ENCODE data around the gene CHRFAM7A. TPM values are rescaled to one million over a fixed set of nuclear protein-coding genes. Genes with fewer than 3 reads are reported as not detected.
"Not testable (repeated sequence)": the region's sequence is repeated elsewhere in the genome, so short reads cannot be mapped to it uniquely, and the experiment has no call there.

The CHRFAM7A gene
- total RNA-seq (0.12 and 0.63 TPM in 2 replicates), polyA plus RNA-seq (0.18 and 0.68 TPM in 2 replicates)

GRCh38 chr15:30392766-30393663, at the start of gene CHRFAM7A:
TSS of gene CHRFAM7A (minus strand) at chr15:30393540. CDS start at chr15:30383351, 10,189 bp downstream.
- H3K4me1 ChIP-seq (ENCODE audit: insufficient read depth); H3K9me3 ChIP-seq (ENCODE audit: low read depth); H3K27ac ChIP-seq; H3K36me3 ChIP-seq (replicated peaks; ENCODE audit: insufficient read depth, low read depth); H4K20me1 ChIP-seq (ENCODE audit: insufficient read depth, poor library complexity, severe bottlenecking); DNase-seq (ENCODE audit: low spot score); H3K9me2 ChIP-seq (replicated peaks; ENCODE audit: insufficient read depth); H3K27me3 ChIP-seq; H3K4me3 ChIP-seq; H2AFZ ChIP-seq; H3K79me2 ChIP-seq; H3K4me2 ChIP-seq: not testable (repeated sequence)
- no CpG with 5 or more reads among the region's 74 CpGs for WGBS (ENCODE audit: low lambda C conversion rate, missing lambda C conversion rate)

DNA sequence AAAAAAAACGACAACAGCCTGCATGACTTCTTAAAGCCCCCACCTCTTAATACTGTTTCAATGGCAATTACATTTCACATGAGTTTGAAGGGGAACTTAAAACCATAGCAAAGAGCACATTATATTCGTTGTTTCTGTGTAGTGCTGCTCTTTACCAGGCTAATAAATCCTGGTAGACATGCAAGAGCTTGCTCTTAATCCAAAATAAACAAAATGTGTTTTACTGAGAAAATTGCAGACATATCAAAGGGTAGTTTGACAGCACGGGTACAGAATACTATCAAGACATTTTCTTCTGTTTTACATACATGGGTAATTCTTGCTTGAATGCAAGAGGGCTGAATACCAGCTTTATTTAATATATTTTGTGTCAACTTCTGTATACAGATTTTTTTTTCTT, 45.0 kb upstream of the CHRFAM7A start:
- H3K27ac ChIP-seq; H3K4me1 ChIP-seq (ENCODE audit: insufficient read depth); H3K27me3 ChIP-seq; H4K20me1 ChIP-seq (ENCODE audit: insufficient read depth, poor library complexity, severe bottlenecking); H2AFZ ChIP-seq; DNase-seq (ENCODE audit: low spot score); H3K4me2 ChIP-seq; H3K79me2 ChIP-seq; H3K36me3 ChIP-seq (replicated peaks; ENCODE audit: insufficient read depth, low read depth); H3K9me2 ChIP-seq (replicated peaks; ENCODE audit: insufficient read depth); H3K4me3 ChIP-seq; H3K9me3 ChIP-seq (ENCODE audit: low read depth): not testable (repeated sequence)
- 32% methylated on average over 2 of the region's 3 CpGs for WGBS (ENCODE audit: low lambda C conversion rate, missing lambda C conversion rate)

- 94% methylated on average over 4 of the region's 5 CpGs for WGBS (ENCODE audit: low lambda C conversion rate, missing lambda C conversion rate)
- DNase-seq (ENCODE audit: low spot score); H3K79me2 ChIP-seq: not testable (repeated sequence)
These were observed 42.5 kb upstream of the CHRFAM7A start for GRCh38 chr15:30435878-30436277.

DNA sequence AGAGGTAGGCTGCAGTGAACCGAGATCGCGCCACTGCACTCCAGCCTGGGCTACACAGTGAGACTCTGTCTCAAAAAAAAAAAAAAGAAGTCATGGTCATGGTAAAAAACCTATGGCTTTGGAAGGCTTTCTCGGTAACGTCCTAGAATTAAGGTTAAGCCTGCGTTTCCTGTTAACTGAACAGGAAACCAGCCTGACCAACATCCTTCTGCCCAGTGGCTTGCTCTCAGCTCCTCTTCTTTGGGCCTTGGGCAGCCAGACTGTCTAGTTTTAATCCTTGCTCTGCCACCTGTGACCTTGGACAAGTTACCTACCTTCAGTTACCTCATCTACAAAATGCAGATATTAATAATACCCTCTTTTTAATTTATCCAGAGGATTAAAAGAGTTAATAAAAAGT, 27.4 kb upstream of the CHRFAM7A start:
- not testable (repeated sequence) for H3K27ac ChIP-seq; H4K20me1 ChIP-seq (ENCODE audit: insufficient read depth, poor library complexity, severe bottlenecking); H3K36me3 ChIP-seq (replicated peaks; ENCODE audit: insufficient read depth, low read depth); H3K79me2 ChIP-seq; H2AFZ ChIP-seq; H3K9me2 ChIP-seq (replicated peaks; ENCODE audit: insufficient read depth); H3K4me3 ChIP-seq; H3K4me1 ChIP-seq (ENCODE audit: insufficient read depth); DNase-seq (ENCODE audit: low spot score); H3K27me3 ChIP-seq; H3K9me3 ChIP-seq (ENCODE audit: low read depth); H3K4me2 ChIP-seq
- 82% methylated on average over 6 of the region's 6 CpGs for WGBS (ENCODE audit: low lambda C conversion rate, missing lambda C conversion rate)

More at GRCh38 chr15:30435878-30436277, 42.5 kb upstream of the CHRFAM7A start:
- H3K36me3 ChIP-seq (replicated peaks; ENCODE audit: insufficient read depth, low read depth); H3K9me2 ChIP-seq (replicated peaks; ENCODE audit: insufficient read depth); H3K27ac ChIP-seq; H2AFZ ChIP-seq; H3K4me1 ChIP-seq (ENCODE audit: insufficient read depth); H4K20me1 ChIP-seq (ENCODE audit: insufficient read depth, poor library complexity, severe bottlenecking); H3K9me3 ChIP-seq (ENCODE audit: low read depth); H3K4me2 ChIP-seq; H3K4me3 ChIP-seq; H3K27me3 ChIP-seq: not testable (repeated sequence)

GRCh38 chr15:30414160-30414559, 20.8 kb upstream of the CHRFAM7A start, which contains the start of gene GOLGA8R:
TSS of gene GOLGA8R (minus strand) at chr15:30414260. CDS start at chr15:30414162, 98 bp downstream.
- not testable (repeated sequence) for H3K27ac ChIP-seq; H2AFZ ChIP-seq; H3K36me3 ChIP-seq (replicated peaks; ENCODE audit: insufficient read depth, low read depth); H3K4me3 ChIP-seq; H4K20me1 ChIP-seq (ENCODE audit: insufficient read depth, poor library complexity, severe bottlenecking); H3K79me2 ChIP-seq; DNase-seq (ENCODE audit: low spot score); H3K9me3 ChIP-seq (ENCODE audit: low read depth); H3K9me2 ChIP-seq (replicated peaks; ENCODE audit: insufficient read depth); H3K4me1 ChIP-seq (ENCODE audit: insufficient read depth); H3K27me3 ChIP-seq; H3K4me2 ChIP-seq
- no CpG with 5 or more reads among the region's 7 CpGs for WGBS (ENCODE audit: low lambda C conversion rate, missing lambda C conversion rate)

- not testable (repeated sequence) for H3K4me3 ChIP-seq; H3K4me1 ChIP-seq (ENCODE audit: insufficient read depth); H3K36me3 ChIP-seq (replicated peaks; ENCODE audit: insufficient read depth, low read depth); H4K20me1 ChIP-seq (ENCODE audit: insufficient read depth, poor library complexity, severe bottlenecking); H3K27ac ChIP-seq; H3K9me2 ChIP-seq (replicated peaks; ENCODE audit: insufficient read depth); H3K9me3 ChIP-seq (ENCODE audit: low read depth); H2AFZ ChIP-seq; H3K27me3 ChIP-seq; H3K79me2 ChIP-seq; DNase-seq (ENCODE audit: low spot score); H3K4me2 ChIP-seq
- WGBS (ENCODE audit: low lambda C conversion rate, missing lambda C conversion rate) = 93% methylated on average over 6 of the region's 6 CpGs
These were observed 14.3 kb upstream of the CHRFAM7A start for GRCh38 chr15:30407636-30408035.

All from hepatocyte (in vitro differentiated cells).